Measurements from ENCODE around the gene UBE2QL1. TPM values are rescaled to one million over a fixed set of nuclear protein-coding genes. Genes with fewer than 3 reads are reported as not detected.

The UBE2QL1 gene
- total RNA-seq, 1 donor from 2014 or later, result 0.49 TPM

DNA sequence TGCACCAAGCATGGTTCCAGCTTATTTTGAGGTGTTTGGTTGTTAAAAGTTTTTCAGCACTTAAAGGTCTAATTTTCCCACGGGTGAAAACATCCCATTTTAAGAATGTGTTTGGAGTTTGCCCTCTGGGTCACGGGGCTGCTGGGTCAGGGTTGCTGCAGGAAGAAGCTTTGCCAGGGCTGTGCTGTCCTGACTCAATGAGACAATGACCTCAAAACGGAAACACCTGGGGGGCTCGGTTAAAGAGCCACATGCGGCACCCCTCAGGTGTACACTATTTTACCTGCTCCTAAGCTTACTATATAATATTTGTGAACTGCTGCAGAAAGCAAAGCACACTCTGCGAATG is 27.6 kb downstream of the UBE2QL1 start:
- no peak for DNase-seq (ENCODE audit: low spot score)

- no peak for DNase-seq (ENCODE audit: low spot score)
These were observed 30.1 kb downstream of the UBE2QL1 start for GRCh38 chr5:6478793-6479192.

DNA sequence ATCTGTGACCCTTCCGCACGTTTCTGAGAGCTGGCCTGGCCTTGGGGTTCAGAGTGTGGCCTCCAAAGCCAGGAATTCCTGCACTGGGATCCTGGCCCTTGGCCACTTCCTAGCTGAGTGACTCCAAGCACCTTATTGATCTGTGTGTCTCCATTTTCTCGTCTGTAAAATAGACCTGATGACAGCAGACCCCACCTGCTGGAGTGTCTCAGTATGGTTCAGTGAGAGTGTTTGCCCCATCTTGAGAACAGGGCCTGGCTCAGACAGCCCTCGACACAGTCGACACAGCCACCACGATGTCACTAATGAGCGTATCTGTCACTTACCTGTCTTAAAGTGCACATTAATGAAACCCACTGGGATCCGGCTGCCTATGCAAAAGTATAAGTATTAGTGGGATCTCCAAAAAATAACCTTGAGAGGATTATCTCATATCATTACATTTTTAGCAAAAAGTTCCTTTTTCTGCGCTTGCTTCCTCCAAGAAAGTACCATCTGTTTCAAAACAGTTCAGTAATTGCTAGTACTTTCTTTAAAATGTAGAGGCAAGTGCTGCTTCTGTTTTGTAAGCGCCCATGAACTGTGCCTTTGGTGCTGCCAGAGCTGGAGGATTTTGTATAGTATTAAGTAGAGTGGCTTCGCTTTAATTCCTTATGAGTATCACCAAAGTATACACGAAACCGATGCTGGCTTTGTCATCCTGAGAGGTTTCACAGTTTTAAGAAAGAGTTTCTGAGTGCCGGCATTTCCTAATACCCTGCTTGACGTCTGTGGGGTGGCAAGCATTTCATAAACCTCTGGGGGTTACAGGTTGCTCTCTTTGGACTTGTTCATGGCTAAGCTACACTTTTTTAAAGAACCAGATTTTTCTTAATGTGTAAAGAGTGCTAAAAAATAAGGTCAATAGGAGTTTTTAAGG is 31.7 kb downstream of the UBE2QL1 start:
- no peak for DNase-seq (ENCODE audit: low spot score)

GRCh38 chr5:6482735-6483134 is 34.1 kb downstream of the UBE2QL1 start:
- DNase-seq (ENCODE audit: low spot score), result no peak

- no peak for DNase-seq (ENCODE audit: low spot score)
These were observed 35.3 kb downstream of the UBE2QL1 start for GRCh38 chr5:6483880-6484382.

GRCh38 chr5:6484446-6484845 is 35.8 kb downstream of the UBE2QL1 start:
- no peak for DNase-seq (ENCODE audit: low spot score)

DNA sequence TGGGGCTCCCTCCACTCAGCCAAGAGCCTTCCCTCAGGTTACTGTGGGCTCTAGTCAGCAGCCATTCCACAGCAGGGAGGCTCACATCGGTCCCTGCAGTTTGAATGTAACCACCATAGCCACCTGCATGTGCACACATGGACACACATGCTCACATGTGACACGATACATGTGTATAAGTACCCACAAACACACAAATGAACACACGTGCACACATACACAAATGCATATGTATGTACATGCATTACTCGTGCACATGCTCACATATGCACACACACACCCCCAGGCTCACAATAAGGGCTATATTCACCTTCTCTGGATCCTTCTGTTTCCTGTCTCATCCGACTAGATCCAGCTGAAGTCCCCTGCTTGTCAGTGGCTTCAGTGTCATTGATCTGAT is 36.2 kb downstream of the UBE2QL1 start:
- no peak for DNase-seq (ENCODE audit: low spot score)

- DNase-seq (ENCODE audit: low spot score), result no peak
These were observed 36.8 kb downstream of the UBE2QL1 start for GRCh38 chr5:6485441-6485840.

GRCh38 chr5:6486074-6486473 is 37.4 kb downstream of the UBE2QL1 start:
- no peak for DNase-seq (ENCODE audit: low spot score)

DNA sequence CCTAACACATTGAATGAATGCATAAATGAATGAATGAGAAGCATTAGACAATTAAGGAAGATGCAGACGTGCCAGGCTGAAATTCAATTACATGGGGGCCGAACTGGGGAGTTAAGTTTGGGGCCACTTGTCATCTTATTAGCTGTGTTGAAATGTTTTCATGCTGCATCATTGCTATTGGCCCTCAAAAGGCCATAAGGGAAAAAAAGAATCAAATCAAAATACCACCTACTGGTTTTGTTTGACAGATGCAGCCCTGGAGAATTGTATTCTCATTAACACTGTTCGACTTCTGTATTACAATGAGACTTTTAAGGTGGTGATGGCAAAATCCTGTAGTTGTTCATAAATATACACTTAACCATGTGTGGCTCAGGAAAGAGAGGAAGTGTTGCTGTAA is 38.4 kb downstream of the UBE2QL1 start:
- DNase-seq (ENCODE audit: low spot score), result no peak

GRCh38 chr5:6488021-6488420 is 39.4 kb downstream of the UBE2QL1 start:
- DNase-seq (ENCODE audit: low spot score), result no peak

DNA sequence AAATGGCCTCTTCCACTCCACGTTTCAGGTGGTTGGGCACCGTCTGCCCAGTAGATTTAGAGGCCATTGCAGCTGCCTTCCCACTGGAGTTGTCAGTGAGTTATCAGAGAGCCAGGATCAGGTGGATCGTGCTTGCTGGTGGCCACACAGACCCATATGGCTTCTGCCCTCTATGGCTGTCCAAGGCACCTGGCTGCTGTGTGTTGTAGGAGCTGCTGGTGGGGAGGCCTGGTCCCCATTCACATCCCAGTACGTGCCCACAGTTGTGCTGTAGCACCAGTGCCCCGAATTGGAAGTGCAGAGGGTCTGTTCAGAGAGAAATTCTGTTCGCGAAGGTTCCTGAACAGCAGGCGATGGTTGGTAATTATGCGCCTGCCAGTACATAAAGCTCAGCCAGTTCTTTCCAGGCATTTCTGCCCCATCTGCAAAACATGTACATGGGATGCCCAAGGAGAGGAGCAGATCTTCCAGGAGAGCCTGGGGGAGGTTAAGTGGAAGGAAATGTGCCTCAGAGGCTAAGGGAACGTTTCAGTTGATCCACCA is 41.1 kb downstream of the UBE2QL1 start:
- no peak for DNase-seq (ENCODE audit: low spot score)

GRCh38 chr5:6490246-6490645 is 41.6 kb downstream of the UBE2QL1 start:
- no peak for DNase-seq (ENCODE audit: low spot score)

DNA sequence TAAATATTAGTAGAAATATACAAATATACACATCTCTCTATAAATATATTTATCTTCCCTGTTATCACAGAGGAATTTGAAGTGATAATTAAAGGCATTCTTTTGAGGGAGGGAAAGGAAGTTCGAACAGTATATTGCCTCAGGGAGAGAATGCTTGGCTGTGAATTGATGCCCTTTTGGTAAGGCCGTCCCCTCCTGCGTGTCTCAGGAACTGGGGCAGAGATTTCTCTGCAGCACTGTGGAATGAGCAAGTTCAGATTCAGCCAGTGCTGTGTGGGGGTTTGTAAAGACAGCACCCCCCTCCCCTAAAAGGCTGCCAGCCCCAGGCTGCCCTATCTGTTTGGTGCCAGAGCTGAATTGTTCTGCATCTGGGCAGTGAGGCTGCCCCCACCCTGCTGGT is 42.0 kb downstream of the UBE2QL1 start:
- no peak for DNase-seq (ENCODE audit: low spot score)

GRCh38 chr5:6491196-6491918 is 42.7 kb downstream of the UBE2QL1 start:
- no peak for DNase-seq (ENCODE audit: low spot score)

GRCh38 chr5:6491919-6492290 is 43.2 kb downstream of the UBE2QL1 start:
- no peak for DNase-seq (ENCODE audit: low spot score)

DNA sequence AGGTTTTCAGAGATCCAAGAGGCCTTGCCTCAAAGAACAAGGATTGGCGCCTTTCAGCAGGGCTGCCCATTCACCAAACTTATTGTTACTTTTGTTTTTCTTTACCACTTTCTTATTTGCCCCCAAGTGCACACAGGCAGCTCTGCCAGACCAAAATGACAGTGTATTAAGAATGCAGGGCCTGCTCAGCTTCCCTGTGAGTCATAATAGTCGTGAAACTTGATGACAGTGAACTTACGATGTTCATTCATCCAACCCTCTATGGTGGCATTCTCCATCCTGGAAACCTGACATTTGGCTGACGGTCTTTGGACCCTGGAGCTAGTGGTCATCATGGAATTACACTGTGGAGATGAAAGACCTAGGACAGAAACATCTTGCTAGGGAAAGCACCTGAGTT is 44.3 kb downstream of the UBE2QL1 start:
- DNase-seq (ENCODE audit: low spot score), result no peak

GRCh38 chr5:6493681-6494454 is 45.2 kb downstream of the UBE2QL1 start:
- no peak for DNase-seq (ENCODE audit: low spot score)

- DNase-seq (ENCODE audit: low spot score), result no peak
These were observed 46.3 kb downstream of the UBE2QL1 start for GRCh38 chr5:6494939-6495338.

GRCh38 chr5:6495433-6496206 is 47.0 kb downstream of the UBE2QL1 start:
- no peak for DNase-seq (ENCODE audit: low spot score)

GRCh38 chr5:6496207-6496584 is 47.5 kb downstream of the UBE2QL1 start:
- no peak for DNase-seq (ENCODE audit: low spot score)

Data from ureter (tissue), 1 donor.